Mucosa of stomach (tissue), 1 donor: ENCODE results near the gene CAP2.

Experiments used
- H3K27me3 ChIP-seq: one replicate; pipeline ENCODE4 v1.7.0; 2013; ENCODE audit warnings: mild to moderate bottlenecking, low read length; ENCODE audit not compliant: control insufficient read depth, insufficient read depth
- H3K36me3 ChIP-seq: one replicate; pipeline ENCODE4 v1.7.0; 2013; ENCODE audit warnings: low read length; ENCODE audit not compliant: control insufficient read depth, insufficient read depth
- H3K4me1 ChIP-seq: one replicate; pipeline ENCODE4 v1.7.0; 2013; ENCODE audit warnings: mild to moderate bottlenecking, low read length; ENCODE audit not compliant: control insufficient read depth, insufficient read depth
- H3K4me3 ChIP-seq: one replicate; pipeline ENCODE4 v1.7.0; 2013; ENCODE audit warnings: low read length
- H3K9ac ChIP-seq: one replicate; pipeline ENCODE4 v1.7.0; 2013; ENCODE audit warnings: mild to moderate bottlenecking, low read length, moderate library complexity
- H3K9me3 ChIP-seq: one replicate; pipeline ENCODE4 v1.7.0; 2013; ENCODE audit warnings: mild to moderate bottlenecking, low read length, moderate library complexity; ENCODE audit not compliant: control insufficient read depth
- donor health status: Pancreatic carcinoma.

Gene CAP2

GRCh38 chr6:17470202-17470937 lies 77.0 kb downstream of the CAP2 start:
- Histone ChIP-seq H3K4me3 (no peak overlapping the region), H3K9ac (no peak overlapping the region), H3K9me3 (no peaks in the 10 kb centered on the region), H3K4me1 (no peaks in the 10 kb centered on the region), H3K27me3 (no peaks in the 10 kb centered on the region), H3K36me3 (no peaks in the 10 kb centered on the region)

DNA sequence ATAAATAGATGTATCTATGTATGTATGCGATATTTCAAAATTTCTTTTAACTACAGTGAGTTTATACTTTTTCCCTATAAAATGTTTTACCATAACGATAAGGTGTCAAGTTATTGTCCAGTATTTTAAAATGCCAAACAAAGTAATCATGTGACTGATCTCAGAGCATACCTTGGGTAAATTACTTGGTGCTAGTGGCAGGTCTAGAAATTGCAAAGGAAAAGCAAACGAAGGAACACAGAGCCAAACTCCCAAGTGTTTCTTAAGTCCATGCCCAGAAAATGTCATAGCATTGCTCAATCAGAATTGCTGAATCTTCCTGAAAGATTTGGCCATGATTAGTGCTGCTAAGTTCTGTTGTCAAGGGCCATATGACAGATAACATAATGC lies 77.5 kb downstream of the CAP2 start:
- H3K4me1 ChIP-seq = no peaks in the 10 kb centered on the region
- no peaks in the 10 kb centered on the region for H3K27me3 ChIP-seq
- H3K4me3 ChIP-seq = no peak overlapping the region
- H3K9ac ChIP-seq = no peak overlapping the region
- no peaks in the 10 kb centered on the region for H3K9me3 ChIP-seq
- no peaks in the 10 kb centered on the region for H3K36me3 ChIP-seq

DNA sequence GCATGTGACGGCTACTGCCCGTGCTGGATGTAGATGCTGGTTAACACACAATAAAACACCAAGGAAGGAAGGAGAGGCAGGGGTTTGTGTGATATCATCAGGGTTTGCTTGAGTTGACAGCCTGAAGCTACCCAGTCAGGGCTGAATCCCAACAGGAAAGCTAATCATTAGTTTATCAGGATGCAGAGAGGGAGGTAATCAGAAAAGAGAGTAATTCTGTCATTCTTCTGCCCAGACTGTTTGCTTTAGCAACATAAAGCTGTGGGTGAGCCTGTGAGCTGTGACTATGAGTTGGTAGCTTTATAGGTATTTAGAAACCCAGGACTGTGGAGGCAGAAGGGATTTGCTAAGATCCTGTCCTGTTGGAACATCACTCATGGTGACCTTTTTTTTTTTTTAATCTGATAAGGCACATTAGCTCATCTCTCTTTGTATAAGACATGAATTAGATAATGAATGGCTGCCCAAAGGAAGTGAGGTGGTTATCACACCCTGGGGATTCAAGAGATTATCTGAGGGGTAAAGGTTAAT lies 79.3 kb downstream of the CAP2 start:
- Histone ChIP-seq H3K4me1 (no peaks in the 10 kb centered on the region), H3K4me3 (no peak overlapping the region), H3K9me3 (no peaks in the 10 kb centered on the region), H3K36me3 (no peaks in the 10 kb centered on the region), H3K27me3 (no peaks in the 10 kb centered on the region), H3K9ac (no peak overlapping the region)

DNA sequence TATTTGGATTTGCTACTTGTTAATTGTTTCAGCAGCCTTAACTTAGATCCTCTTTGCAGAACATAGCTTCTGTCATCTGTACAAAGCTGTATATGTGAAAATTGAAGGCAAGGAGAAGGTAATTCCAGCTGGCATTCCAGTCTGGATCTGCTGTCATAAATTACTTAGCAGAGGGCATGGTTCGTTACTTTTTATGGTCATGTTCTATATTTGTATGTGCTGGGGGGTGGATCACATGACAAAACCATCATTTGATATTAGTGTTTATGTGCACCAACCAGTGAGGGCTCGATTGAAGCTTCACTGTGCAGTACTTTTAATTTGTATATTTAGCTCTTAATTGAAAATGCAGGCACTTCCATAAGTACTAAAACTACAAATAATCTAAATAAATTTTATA lies 80.2 kb downstream of the CAP2 start:
- no peaks in the 10 kb centered on the region for H3K9me3 ChIP-seq
- H3K27me3 ChIP-seq = no peaks in the 10 kb centered on the region
- H3K4me1 ChIP-seq = no peaks in the 10 kb centered on the region
- H3K9ac ChIP-seq = no peak overlapping the region
- H3K36me3 ChIP-seq = no peaks in the 10 kb centered on the region
- H3K4me3 ChIP-seq = no peak overlapping the region

GRCh38 chr6:17474289-17474688 lies 80.9 kb downstream of the CAP2 start:
- H3K9ac ChIP-seq = no peak overlapping the region
- no peaks in the 10 kb centered on the region for H3K36me3 ChIP-seq
- H3K9me3 ChIP-seq = no peaks in the 10 kb centered on the region
- no peaks in the 10 kb centered on the region for H3K27me3 ChIP-seq
- no peak overlapping the region for H3K4me3 ChIP-seq
- H3K4me1 ChIP-seq = no peaks in the 10 kb centered on the region

- Histone ChIP-seq H3K9ac (no peak overlapping the region), H3K9me3 (no peaks in the 10 kb centered on the region), H3K4me1 (no peaks in the 10 kb centered on the region), H3K4me3 (no peak overlapping the region), H3K36me3 (no peaks in the 10 kb centered on the region), H3K27me3 (no peaks in the 10 kb centered on the region)
Measured at GRCh38 chr6:17475606-17476244, 82.3 kb downstream of the CAP2 start.

DNA sequence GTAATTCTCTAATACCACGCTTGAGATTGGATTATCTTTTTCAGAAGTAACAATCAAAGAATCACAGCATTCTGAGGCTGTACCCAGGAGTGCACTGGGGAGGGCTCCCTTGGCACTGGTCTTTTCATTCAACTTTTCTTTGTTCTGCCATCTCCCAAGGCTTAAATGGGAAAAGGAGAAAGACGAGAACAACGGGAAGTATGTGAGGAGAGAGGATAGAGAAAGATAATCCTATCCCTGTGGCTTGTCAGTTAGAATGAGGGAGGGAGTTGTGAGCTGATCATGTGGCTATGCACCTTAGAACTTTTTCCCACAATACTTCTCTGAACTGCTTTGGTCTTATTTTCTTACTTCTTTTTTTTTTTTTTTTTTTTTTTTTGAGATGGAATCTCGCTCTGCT lies 83.1 kb downstream of the CAP2 start:
- H3K4me1 ChIP-seq = no peaks in the 10 kb centered on the region
- H3K27me3 ChIP-seq = no peaks in the 10 kb centered on the region
- H3K36me3 ChIP-seq = no peaks in the 10 kb centered on the region
- no peak overlapping the region for H3K9ac ChIP-seq
- H3K4me3 ChIP-seq = no peak overlapping the region
- no peaks in the 10 kb centered on the region for H3K9me3 ChIP-seq

DNA sequence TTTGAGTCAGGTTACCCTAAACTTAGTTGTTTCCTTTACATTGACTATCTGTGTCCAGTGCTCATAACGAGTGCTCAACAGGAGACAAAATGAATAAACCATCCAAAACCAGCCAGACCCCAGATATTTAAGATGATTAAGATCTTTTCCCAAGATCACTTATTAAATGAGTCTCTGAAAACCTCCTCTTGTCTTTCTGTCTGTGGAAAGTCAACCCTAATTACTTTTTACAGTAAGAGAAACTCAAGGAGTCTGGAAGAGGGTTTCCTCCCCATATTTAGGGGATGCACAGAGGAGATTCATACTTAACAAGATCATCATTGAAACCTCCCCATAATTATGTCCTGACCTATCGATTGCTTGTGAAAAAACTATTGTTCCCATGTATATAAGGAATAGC lies 84.0 kb downstream of the CAP2 start:
- H3K9me3 ChIP-seq = no peaks in the 10 kb centered on the region
- no peaks in the 10 kb centered on the region for H3K27me3 ChIP-seq
- no peaks in the 10 kb centered on the region for H3K36me3 ChIP-seq
- no peak overlapping the region for H3K4me3 ChIP-seq
- no peak overlapping the region for H3K9ac ChIP-seq
- H3K4me1 ChIP-seq = no peaks in the 10 kb centered on the region

DNA sequence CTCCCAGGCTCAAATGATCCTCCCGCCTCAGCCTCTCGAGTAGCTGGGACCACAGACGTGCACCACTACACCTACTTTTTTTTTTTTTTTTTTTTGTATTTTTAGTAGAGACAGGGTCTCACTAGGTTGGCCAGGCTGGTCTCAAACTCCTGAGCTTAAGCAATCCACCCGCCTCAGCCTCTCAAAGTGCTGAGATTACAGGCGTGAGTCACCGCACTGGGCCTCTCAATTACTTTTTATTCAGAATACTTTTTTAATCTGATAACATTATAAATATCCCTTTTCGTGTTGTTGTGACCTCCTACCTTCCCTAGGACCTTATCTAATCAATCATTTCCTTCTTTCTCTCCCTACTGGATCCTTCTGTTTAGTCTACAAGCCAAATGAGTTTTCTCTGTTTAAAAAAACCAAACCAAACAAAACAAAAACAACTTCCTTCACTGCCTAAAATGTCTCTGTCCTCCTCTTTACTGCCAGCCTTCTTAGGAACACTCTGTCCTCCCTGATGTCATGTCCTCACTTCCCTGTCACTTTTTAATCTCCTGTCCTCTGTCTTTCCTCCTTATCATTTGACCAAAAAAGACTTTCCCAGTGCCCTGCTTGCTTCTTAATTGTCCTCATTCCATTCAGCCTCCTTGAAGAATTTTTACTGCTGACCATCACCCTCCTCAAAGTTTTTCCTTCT lies 85.0 kb downstream of the CAP2 start:
- no peaks in the 10 kb centered on the region for H3K4me1 ChIP-seq

DNA sequence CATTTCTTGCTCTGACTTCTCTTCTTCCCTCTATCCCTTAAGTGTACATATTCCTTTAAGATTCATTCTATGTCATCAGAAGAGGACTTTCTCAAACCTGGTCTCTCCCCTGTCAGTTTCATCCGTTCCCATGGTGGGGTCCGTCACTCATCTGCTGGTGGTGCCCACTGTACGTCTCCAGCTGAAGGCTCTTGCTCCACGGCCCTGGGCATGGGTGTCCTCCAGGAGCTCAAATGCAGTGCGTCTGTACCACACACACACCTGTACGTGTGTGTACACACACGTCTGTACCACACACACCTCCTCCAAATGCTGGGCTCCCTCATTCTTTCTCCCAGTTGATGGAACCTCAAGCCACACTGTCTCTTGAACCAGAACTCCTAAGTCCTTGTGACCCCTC lies 85.6 kb downstream of the CAP2 start:
- H3K36me3 ChIP-seq = no peaks in the 10 kb centered on the region
- no peak overlapping the region for H3K9ac ChIP-seq
- H3K27me3 ChIP-seq = no peaks in the 10 kb centered on the region
- H3K4me1 ChIP-seq = no peaks in the 10 kb centered on the region
- no peaks in the 10 kb centered on the region for H3K9me3 ChIP-seq
- no peak overlapping the region for H3K4me3 ChIP-seq

More for the DNA sequence above, 85.0 kb downstream of the CAP2 start:
- H3K4me3 ChIP-seq = no peak overlapping the region
- no peaks in the 10 kb centered on the region for H3K27me3 ChIP-seq
- H3K9me3 ChIP-seq = no peaks in the 10 kb centered on the region
- H3K9ac ChIP-seq = no peak overlapping the region
- H3K36me3 ChIP-seq = no peaks in the 10 kb centered on the region

DNA sequence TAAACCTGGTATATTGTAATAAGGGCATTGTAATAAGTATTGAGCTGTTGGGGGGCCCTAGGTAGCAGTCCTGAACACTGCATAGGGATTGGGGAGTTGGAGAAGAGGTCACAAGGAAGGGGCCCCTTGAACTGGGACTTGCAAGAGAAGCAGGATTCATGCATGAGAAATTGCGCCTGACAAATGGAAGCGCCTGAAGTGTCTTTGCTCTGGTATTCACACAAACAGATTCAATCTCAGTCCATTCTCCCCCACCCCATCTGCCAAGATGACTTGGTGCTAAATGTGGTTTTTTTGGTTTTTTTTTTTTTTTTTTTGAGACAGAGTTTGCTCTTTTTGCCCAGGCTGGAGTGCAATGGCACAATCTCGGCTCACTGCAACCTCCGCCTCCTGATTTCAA lies 87.1 kb downstream of the CAP2 start:
- Histone ChIP-seq H3K9ac (no peak overlapping the region), H3K36me3 (no peaks in the 10 kb centered on the region), H3K4me3 (no peak overlapping the region), H3K9me3 (no peaks in the 10 kb centered on the region), H3K27me3 (no peaks in the 10 kb centered on the region), H3K4me1 (no peaks in the 10 kb centered on the region)

DNA sequence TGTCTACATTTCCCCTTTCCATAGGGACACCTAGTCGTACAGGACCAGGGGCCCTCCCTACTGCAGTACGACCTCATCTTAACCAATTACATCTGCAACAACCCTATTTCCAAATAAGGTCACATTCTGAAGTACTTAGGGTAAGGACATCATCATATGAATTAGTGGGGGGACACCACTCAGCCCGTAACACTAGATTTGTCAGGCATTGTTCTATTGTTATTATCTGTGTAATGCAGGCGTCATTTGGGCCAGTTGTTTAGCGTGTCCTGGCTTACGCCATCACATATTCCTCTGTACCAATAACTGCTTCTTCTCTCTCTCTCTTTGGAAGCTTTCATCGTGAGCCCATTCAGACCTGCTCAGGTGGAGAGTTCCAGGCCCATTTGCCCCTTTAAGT lies 89.3 kb downstream of the CAP2 start:
- Histone ChIP-seq H3K27me3 (no peaks in the 10 kb centered on the region), H3K9me3 (no peaks in the 10 kb centered on the region), H3K36me3 (no peaks in the 10 kb centered on the region), H3K9ac (no peak overlapping the region), H3K4me1 (no peaks in the 10 kb centered on the region), H3K4me3 (no peak overlapping the region)
